GM19372 (cell line): ENCODE data around the gene ST3GAL4.

Experiments used
- ATAC-seq: cut with Tn5 transposase; IDR thresholded peaks from one replicate; pipeline ENCODE4 v1.9.1; 2021; ENCODE audit warnings: mild to moderate bottlenecking, low read depth, moderate library complexity; ENCODE audit not compliant: unreplicated experiment

ST3GAL4 gene

DNA sequence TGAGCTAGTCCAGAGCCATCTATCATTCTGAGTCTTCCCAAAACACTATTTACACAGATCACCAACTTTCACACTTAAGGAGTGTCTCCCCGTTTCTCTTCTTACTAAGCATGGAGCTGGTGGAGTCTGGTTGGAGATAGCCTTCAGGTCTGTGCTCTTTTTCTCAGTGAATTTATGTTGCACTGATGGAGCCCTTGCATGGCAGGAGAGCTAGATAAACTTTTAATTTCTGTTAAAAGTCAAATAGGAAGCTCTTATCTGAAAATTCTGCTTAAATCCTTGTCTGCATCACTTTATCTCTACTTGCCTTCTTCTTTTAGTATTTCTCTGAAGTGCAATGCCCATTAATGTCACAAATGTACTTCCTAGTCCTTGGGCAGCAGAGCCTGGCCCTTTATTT is 63.4 kb downstream of the ST3GAL4 start:
- ATAC-seq: no peak

DNA sequence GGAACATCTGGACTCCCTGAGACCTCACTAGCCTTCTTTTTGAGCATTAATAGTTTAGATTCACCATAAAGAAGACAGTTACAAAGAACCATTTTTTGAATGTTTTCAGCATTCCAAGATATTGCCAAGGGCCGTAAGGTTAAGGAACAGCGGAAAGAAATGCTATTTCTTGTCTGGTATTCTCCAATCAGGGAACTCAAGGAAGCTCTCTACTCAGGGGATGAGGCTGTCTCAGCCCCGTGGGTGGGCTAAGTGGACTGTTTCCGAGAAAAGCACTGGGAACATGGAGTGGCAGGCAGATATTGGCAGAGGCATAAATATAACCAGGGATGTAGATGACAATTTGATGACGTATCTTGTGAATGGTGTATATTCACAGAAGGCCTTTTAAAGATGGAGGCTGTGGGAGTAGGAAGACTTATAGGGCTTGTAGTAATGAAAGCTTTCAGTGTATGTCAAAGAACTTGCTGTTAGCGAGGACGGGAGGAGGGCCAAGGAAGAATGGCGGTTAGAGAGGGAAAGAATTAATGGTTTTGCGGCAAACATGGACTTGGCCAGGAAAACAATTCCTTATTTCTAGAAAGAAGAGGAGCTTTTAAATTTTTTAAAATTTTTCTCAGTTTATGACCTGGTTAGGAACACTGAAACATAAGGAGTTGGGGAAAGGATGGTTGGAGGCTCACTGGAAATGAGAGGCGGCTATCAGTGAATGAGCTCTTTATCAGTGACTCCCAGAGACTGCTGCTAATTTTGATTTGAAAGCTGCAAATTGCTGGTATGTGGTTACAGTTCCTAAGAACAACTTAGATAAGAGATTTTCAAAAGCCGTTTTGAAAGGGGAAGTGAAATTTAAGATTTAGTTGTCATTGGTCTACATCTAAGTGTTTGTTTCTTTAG is 64.6 kb downstream of the ST3GAL4 start:
- peak; percentile 54 for ATAC-seq

DNA sequence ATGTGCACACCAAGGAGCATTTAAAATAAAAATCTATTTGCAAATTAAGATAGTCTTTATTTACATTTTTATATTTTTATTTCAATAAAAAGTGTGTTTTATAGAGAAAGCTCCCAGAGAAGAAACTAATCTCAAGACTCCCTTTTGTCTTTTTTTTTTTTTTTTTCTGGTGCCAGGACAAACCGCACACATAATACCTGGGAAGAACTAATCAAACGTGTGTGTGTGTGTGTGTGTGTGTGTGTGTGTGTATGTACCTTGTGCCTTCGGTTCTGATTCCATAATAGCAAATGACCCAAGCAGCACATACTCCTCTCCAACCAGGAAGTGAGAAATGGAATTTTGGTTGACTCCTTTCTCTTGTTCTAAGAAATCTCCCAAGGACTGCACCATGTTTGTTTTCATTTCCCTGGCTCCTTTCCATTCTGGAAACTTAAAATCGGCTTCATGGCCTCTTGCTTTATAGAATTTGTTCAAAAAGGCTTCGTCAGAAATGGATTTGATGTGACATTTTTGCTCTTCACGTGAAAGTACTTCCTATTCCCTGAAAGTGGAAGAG is 65.3 kb downstream of the ST3GAL4 start:
- no peak for ATAC-seq

DNA sequence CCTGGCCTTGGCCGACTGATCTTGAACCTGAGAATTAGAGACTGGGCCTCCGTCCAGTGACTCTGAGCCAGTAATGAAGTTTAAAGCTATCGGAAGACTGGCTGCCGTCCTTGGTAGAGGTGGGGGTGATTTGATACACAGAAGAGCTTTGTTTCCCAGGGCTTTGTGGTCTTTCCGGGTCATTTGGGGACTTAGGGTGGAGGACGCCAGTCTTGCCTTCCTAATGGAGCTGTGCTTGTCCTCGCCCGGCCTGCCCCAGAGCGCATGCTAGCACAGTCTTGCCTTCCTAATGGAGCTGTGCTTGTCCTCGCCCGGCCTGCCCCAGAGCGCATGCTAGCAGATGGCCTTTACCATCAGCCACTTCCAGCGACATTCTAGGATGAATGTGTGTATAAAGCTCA is 65.8 kb downstream of the ST3GAL4 start:
- ATAC-seq: no peak

DNA sequence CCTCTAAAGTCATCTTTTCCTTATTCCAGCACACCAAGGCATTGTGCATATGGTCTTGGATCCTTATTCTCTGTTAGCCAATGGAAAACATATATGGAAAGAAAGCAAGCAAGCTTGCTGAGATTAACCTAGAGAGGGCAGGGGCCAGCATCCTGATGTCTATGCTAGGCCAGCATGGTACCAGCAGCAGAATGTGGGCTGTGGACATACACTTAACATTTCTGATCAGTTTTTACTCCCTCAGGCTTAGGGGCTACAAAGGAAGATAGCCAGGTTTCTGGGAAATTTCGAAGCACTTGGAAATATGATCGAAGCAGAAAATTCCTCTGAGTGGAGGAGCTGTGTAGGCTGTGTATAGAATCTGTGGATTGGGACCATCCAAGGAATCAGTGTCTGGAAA is 67.0 kb downstream of the ST3GAL4 start:
- ATAC-seq: no peak

DNA sequence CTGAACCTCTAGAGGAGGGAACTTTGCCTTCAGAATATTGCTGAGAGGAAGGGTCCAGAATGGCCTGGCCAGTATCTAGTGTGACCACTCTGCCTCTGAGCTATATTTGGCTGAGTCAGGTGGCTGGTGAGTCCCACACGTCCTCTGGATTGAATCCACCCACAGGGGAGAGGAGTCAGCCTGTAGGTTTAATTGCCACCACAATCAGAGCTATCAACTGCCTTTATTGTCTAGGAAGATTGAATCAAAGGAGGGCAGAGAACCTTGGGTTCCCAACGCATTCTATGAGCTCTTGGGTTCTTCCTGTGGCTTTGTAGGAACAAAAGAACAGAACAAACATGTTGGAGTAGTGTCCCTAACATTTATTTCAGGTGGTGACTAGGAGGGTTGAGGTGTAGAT is 67.7 kb downstream of the ST3GAL4 start:
- no peak for ATAC-seq

DNA sequence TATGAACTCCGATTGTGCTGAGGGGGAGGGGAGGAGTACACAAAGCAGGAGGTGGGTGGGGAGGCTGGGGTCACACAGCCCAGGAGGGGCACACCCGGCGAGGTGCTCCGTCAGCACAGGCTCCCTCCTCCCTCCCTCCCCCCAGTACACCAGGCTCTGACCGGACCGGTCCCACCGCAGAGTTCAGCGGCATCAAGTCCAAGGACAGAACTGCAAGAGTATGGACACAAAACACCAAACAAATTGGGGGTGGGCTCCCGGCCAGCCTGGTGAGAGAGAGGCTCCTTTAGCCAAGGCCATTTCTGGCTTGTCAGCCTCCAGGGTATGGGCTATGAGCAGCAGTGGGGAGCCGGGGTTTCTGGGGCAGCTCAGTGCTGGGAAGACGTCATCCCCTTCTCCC is 68.3 kb downstream of the ST3GAL4 start:
- no peak for ATAC-seq

DNA sequence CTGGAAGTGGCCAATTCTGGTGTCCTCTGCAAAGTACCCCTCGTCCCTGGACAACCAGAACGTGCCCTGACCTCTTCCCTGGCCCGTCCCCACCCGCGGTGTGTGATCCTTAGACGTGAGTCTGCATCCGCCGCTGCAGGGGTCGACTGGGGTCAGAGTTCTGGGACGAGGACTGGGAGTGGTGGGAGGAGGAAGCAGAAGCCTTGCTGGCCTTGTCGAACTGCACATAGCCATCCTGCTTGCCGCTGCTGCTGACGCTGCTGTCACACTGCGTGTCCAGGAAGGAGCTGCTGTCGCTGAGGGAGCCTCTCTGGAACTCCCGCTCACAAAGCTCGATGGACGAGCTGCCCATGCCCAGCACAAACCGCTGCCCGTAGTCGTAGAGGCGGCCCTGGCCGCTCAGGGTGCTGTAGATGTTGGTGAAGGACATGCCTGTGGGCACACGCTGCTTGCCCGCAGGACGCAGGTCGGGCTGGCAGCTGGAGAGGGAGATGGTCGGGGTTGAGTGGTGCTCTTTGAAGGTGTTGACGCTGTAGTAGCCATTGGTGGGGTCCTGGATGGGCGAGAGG is 69.1 kb downstream of the ST3GAL4 start:
- no peak for ATAC-seq

DNA sequence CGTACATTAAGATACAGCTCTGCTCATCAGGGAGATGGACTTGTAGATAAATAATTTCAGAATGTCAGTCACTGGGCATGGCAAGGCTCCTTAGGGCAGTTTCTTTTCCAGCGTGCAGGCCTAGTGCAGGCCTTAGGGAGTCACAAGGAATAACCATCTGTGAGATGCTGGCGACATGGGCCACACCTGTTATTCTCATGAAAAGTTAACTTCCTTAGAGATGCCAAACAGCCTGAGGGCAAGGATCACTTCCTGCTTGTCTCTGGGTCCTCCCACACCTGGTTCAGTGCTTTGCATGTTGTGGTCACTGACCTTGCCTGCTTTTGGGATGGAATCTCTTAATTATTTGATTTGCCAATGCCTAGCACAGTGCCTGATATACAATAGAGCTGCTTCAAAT is 70.6 kb downstream of the ST3GAL4 start:
- no peak for ATAC-seq

DNA sequence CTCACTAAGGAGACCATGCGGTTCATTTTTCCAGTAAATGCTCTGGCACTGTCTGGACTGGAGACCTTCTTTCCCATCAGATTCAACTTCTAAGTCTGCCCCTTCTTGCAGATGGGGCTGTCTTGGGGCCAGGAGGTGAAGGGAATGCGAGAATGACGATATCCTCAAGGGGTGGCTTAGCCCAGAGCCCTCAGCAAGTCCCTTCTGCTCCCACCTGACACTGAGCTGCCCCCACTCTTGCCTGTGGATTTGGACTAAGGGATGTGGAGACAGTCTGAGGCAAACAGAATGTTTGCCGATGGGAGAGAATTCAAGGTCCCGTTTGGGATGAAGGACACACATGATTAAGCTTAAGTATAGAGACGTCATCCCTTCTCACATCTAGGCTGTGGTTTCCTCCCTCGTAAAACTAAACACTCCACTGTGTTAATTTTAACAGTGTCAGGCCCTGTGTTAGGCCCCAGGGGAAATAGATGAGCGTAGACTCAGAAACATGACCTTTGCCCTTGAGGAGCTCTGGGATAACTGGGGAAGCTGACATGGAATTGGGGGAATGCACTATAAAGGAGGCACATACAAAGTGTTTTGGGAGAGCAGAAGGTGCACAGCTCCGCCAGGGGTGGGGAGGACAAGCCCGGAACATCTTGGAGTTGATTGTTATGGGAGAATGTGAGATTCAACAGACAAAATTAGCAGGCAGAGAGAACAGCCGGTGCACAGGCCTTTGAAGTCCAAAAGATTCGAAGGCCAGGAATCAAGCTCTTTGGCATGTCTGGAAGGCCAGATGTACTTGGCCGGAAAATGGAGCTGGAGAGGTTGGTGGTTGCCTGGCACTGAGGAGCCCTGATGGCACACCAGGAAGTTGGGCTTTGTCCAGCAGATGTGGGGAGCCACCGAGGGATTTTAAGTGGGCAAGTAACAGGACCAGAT is 71.6 kb downstream of the ST3GAL4 start:
- ATAC-seq: peak; percentile 66

DNA sequence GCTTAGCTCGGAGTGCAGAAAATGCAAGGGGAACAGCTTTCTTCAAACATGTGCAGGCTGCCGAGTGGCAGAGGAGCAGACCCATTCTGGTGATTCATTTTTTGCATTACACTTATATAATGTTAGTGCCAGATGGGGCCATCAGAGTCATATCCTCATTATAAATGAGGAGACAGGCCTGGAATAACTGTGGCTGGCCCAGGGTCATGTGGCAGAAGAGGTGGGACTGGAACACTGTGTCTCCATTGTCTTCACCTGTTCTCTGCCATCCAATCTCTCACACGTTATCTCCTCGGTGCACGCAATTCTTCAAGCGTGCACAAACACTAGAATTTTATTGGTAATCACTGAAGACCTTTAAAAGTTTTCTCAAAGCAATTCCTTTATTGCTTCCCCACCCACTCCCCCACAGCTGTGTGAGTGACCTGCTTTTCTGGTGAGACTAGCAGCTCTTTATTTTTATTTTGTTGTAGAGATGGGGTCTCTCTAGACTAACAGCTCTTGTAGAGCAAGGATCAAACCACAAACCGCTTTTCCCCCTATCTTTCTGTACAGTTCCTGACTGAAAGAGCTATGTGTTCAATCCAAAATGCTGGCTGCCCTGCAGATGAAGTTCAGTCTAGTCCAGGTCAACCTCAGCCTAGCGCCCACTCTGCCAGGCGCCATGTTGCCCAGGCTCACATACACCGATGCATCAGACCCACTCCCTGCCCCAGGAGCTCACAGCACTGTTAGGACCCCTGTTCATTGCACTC is 75.3 kb downstream of the ST3GAL4 start:
- no peak for ATAC-seq

DNA sequence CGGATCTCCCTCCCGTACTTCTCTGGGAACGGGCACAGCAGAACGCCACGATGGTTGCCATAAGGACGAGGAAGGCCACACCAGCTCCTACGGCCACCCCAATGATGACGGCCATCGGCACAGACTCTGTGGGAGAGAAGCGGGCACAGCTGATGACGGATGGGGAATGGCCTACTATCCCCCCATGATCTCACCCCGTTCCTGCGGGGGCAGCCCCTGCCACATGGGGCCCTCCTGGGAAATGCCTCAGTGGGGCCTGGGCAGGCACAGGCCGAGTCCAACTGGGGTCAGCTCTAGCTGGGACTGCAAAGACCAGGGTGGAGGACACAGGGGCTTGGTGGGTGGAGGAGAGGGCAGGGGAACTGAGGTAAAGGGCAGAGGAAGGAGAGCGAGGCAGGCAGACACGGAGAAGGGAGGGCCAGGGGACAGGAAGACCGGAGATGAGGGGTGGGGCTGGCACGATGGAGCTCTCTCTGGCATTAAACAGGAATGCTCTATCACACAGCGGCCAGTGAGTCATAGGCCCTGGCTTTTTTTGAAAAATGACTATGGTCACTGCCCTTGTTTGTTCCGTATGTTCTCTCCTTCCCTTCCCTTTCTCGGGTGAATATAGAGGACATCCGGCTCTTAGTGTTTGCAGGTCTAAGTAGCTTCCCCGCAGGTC is 76.0 kb downstream of the ST3GAL4 start:
- no peak for ATAC-seq

DNA sequence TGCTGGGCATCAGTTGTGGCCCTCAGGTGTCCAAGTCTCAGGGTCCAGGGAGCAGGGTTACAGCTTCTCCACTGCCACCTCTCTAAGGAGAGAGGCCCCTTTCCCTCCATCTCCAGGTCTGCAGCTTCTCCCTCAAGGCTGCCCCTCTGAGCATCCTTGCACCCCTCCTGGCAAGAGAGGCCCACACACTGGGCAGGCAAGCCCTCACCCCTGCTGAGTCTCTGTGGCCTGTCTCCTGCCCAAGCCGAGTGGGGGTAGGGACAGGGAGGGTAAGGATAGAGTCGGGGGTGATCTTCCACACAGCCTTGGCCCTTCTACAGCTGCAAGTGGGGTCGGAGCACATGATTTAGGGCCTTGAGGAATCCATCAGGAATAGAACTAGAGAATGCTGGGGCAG is 76.6 kb downstream of the ST3GAL4 start:
- no peak for ATAC-seq

DNA sequence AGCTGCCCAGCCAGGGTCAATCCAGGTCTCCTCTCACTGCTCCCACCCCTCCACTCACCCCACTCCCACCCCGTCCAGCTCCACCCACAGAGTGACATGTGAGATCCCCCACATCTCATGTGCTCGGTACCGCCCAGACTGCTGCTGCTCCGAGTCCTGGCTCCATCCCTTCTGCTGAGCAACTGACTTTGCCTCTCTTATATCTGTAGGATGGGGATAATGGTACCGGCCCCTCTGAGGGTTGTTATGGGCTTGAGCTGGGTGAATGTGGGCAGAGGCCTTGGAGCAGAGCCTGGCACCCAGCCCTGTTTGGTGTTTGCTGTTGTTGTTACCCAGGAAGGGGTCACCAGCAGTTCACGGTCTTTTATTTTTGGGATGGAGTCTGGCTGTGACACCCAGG is 77.0 kb downstream of the ST3GAL4 start:
- no peak for ATAC-seq

DNA sequence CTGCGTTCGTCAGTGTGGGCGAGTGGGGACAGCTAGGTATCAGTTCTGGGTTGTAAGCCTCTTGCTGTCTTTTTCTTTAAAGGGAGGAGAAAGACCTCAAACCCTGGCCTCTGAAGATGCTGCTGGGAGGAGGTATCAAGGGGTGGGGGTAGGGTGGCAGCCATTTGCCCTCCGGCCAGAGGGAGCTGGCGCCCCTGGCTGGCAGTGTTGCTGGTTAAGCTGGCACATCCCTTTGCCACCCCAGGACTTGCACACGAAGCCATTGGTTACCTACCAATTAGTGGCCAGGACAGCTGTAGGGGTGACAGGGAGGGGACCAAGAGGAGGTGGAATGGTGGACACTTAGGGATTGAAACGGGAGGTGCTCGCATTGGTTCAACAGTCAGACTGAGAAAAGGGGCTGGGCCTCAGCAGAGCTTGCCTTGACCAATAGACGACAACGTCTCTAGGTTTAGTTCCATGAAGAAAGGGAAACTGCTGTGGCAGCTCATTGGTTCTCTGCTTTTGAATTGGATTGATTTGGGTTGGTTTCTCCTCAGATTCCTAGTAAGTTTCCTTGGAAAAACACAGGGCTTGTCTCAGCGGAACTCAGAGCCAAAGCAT is 77.9 kb downstream of the ST3GAL4 start:
- no peak for ATAC-seq

DNA sequence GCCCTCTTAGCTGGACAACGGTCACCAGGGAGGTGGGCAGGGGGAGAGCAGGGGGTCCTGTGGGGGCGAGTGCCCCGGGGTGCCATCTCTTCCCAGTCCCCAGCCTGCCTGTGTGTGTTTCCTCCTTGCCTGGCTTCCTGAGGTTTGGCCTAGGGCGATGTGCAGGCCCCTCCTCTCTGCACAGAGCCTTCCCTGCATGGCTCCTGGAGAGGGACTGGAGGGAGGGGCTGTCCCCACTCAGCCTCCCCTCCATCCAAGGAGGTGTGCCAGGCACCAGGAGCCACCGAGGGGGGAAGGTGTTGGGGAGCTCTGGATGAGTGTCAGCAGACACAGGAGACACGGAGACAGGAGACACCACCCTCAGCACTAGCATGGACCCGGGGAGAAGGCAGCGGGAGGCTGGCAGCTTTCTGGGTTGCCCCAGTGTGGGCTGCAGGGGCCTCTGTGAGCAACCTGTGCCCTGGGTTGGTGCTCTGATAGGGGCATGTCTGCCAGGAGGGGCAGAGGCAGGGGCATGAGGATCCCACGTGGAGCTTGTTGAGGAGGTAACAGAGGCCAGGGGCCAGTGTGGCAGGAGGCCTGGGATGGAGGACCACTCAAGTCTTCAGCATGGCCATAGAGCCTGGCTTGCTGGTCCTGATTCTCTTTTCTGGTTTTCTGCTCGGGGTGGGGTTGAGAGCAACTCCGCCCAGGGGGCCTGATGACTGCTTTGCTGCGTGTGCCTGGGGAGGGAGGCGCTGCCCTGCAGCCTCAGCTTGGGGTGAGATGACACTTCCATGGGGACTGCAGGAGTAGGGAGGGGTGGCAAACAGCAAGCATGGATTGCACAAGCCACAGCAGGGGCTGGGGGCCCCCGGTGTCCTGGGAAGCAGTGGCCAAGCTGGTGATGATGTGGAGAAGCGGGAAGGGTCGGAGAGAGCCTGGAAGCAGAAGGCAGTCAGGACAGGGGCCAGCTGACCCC is 78.8 kb downstream of the ST3GAL4 start:
- no peak for ATAC-seq

DNA sequence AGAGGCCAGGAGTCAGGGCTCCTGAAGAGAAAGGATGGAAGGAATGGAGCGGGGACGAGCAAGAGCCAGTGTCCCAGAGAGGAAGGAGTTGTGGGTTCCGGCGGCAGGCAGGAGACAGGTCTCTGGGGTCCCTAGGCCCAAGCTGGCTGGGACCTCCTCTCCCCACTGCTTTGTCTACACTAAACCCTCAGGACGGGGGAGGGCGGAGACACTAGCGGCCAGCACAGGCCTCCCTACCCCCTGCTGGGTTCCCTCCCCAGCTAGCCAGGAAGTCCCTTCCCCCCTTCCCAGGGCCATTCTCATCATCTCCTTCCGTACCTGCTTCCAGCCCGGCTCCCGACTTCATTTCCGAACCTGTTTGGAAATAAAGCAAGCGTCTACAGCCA is 79.5 kb downstream of the ST3GAL4 start:
- no peak for ATAC-seq

DNA sequence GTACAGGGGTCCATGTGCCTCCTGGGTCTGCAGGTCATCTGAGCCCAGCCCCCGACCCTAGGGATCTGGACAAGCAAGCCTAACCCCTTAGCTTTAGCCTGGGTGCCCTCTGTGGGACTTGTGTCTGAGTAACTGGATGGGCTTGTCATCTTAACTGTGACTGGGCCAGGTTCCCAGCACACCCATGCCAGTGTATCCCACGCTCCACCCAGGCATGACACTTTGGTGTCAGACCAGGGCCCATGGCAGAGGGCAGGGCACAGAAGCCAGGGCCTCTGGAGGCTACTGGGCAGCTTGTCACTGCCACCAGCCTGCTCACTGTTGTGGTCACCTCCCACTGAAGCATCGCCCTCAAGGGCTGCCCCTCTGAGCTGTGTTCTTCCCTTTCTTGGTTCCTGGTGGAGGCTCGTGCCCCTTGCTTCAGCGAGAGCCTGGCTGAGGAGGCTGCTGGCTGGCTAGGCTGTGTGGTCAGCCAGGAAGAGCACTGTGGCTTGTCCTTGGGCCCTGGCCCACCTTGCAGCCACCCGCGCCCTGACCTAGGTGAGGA is 80.8 kb downstream of the ST3GAL4 start:
- no peak for ATAC-seq
